ENCODE results near the gene OXLD1.

DNA sequence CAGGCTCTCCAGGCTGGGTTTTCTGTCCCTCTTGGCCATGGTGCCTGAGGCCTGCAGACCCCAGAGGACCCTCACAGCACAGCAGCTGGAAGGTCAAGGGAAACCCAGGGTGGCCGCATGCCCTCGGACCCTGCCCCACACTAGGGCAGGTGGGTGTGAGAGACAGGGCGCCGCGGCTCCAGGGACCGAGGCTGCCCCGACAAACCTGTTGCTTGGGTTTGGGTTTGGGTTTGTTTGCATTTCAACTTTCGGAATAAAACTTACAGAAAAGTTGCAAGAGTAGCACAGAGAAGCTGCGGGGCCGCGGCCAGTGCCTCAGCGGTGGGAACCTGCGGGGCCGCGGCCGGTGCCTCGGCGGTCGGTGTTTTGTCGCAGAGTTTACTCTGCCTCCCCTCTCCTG is 25.2 kb upstream of the OXLD1 start:
- TF ChIP-seq TCF12 (IDR thresholded peaks at IDR 0.05; ENCODE audit: low read depth, low read length) (no peak), ESRRA (IDR thresholded peaks at IDR 0.05; ENCODE audit: low read length) (no peak), ZNF217 (IDR thresholded peaks at IDR 0.05) (no peak), CTCF (IDR thresholded peaks at IDR 0.05 in 2 of 3, conservative IDR thresholded peaks at IDR 0.05 in 1 of 3; ENCODE audit: control insufficient read depth in 2 of 3, extremely low read depth in 1 of 3, insufficient read depth in 1 of 3, low read depth in 3 of 3, low read length in 3 of 3) (no peak)

Data from GM12878 (cell line).